ENCODE data around the gene THAP10. TPM values are rescaled to one million over a fixed set of nuclear protein-coding genes. Genes with fewer than 3 reads are reported as not detected.

THAP10 gene
- total RNA-seq, 1 experiment from 2014 or later: 2.6 TPM

DNA sequence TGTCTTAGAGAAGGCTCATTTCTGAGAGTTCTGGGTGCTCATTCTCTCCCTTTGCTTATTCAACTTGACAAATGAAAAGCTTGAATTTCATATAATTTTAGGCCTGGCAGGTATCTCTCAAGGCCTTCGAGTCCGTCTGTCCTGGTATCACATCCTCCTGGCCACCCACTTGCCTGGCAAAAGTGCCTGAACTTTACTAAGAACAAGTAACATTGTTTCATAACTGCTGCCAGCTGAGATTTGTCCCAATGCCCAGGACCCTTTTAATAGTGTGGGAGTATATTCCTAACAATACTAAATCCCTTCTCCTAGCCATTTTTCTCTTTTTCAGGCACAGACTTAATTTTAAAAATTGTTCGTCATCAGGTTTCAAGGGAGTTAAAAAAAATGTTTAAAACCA, 56.4 kb downstream of the THAP10 start:
- ChIA-PET POLR2A (no interaction called here), CTCF (interaction anchor here (2.2 kb wide), 1 partner anchor 11 kb away, joined by 9 read pairs; no protein-coding TSS in a partner anchor)
- DNase-seq (ENCODE audit: low spot score) (no peak), ATAC-seq (no peak)
- Mint-ChIP-seq H3K36me3 (peaks cover 42% of the 10 kb centered on the region), H3K4me1 (peaks cover 14% of the 10 kb centered on the region), H3K27me3 (ENCODE audit: low read depth) (no peaks in the 10 kb centered on the region), H3K27ac (no peak overlapping the region), H3K4me3 (no peak overlapping the region), H3K9me3 (peaks cover 10% of the 10 kb centered on the region)
- TF ChIP-seq OVOL2 (CRISPR knock-in tag; IDR thresholded peaks at IDR 0.05; ENCODE audit: borderline replicate concordance) (no peak), NR1H2 (CRISPR knock-in tag; IDR thresholded peaks at IDR 0.05) (no peak), ZNF263 (CRISPR knock-in tag; IDR thresholded peaks at IDR 0.05; ENCODE audit: low read depth) (no peak), CREM (CRISPR knock-in tag; IDR thresholded peaks at IDR 0.05) (no peak), NFYB (CRISPR knock-in tag; conservative IDR thresholded peaks at IDR 0.05; ENCODE audit: low read depth) (no peak), ATF2 (CRISPR knock-in tag; IDR thresholded peaks at IDR 0.05; ENCODE audit: borderline replicate concordance, low read depth) (no peak)
- TF ChIP-seq, protein P1, sequence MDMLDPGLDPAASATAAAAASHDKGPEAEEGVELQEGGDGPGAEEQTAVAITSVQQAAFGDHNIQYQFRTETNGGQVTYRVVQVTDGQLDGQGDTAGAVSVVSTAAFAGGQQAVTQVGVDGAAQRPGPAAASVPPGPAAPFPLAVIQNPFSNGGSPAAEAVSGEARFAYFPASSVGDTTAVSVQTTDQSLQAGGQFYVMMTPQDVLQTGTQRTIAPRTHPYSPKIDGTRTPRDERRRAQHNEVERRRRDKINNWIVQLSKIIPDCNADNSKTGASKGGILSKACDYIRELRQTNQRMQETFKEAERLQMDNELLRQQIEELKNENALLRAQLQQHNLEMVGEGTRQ (CRISPR knock-in tag; IDR thresholded peaks at IDR 0.05): no peak
- TF ChIP-seq, protein P2, sequence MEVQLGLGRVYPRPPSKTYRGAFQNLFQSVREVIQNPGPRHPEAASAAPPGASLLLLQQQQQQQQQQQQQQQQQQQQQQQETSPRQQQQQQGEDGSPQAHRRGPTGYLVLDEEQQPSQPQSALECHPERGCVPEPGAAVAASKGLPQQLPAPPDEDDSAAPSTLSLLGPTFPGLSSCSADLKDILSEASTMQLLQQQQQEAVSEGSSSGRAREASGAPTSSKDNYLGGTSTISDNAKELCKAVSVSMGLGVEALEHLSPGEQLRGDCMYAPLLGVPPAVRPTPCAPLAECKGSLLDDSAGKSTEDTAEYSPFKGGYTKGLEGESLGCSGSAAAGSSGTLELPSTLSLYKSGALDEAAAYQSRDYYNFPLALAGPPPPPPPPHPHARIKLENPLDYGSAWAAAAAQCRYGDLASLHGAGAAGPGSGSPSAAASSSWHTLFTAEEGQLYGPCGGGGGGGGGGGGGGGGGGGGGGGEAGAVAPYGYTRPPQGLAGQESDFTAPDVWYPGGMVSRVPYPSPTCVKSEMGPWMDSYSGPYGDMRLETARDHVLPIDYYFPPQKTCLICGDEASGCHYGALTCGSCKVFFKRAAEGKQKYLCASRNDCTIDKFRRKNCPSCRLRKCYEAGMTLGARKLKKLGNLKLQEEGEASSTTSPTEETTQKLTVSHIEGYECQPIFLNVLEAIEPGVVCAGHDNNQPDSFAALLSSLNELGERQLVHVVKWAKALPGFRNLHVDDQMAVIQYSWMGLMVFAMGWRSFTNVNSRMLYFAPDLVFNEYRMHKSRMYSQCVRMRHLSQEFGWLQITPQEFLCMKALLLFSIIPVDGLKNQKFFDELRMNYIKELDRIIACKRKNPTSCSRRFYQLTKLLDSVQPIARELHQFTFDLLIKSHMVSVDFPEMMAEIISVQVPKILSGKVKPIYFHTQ (CRISPR knock-in tag; IDR thresholded peaks at IDR 0.05): no peak
- TF ChIP-seq, protein P3, sequence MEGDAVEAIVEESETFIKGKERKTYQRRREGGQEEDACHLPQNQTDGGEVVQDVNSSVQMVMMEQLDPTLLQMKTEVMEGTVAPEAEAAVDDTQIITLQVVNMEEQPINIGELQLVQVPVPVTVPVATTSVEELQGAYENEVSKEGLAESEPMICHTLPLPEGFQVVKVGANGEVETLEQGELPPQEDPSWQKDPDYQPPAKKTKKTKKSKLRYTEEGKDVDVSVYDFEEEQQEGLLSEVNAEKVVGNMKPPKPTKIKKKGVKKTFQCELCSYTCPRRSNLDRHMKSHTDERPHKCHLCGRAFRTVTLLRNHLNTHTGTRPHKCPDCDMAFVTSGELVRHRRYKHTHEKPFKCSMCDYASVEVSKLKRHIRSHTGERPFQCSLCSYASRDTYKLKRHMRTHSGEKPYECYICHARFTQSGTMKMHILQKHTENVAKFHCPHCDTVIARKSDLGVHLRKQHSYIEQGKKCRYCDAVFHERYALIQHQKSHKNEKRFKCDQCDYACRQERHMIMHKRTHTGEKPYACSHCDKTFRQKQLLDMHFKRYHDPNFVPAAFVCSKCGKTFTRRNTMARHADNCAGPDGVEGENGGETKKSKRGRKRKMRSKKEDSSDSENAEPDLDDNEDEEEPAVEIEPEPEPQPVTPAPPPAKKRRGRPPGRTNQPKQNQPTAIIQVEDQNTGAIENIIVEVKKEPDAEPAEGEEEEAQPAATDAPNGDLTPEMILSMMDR (IDR thresholded peaks at IDR 0.05): no peak

GRCh38 chr15:70835415-70835814, 56.8 kb downstream of the THAP10 start:
- Mint-ChIP-seq H3K4me1 (peaks cover 14% of the 10 kb centered on the region), H3K27me3 (ENCODE audit: low read depth) (no peaks in the 10 kb centered on the region), H3K36me3 (peaks cover 42% of the 10 kb centered on the region), H3K9me3 (peaks cover 10% of the 10 kb centered on the region), H3K4me3 (no peak overlapping the region), H3K27ac (no peak overlapping the region)
- DNase-seq (ENCODE audit: low spot score): no peak
- CTCF ChIA-PET: no interaction called here
- ATAC-seq: no peak
- POLR2A ChIA-PET: no interaction called here
- TF ChIP-seq ESRRA (CRISPR knock-in tag; IDR thresholded peaks at IDR 0.05; ENCODE audit: borderline replicate concordance) (no peak), ZNF425 (CRISPR knock-in tag; conservative IDR thresholded peaks at IDR 0.05) (no peak), CDX4 (CRISPR knock-in tag; IDR thresholded peaks at IDR 0.05; ENCODE audit: borderline replicate concordance) (no peak)

Measured in WTC11 (cell line).